ENCODE measurements around the gene KLKB1. TPM values are rescaled to one million over a fixed set of nuclear protein-coding genes. Genes with fewer than 3 reads are reported as not detected.

The KLKB1 gene
- total RNA-seq: not detected in 3 replicates

GRCh38 chr4:186227221-186227620 is at the start of gene KLKB1:
KLKB1 (plus strand) TSS chr4:186227507; CDS start chr4:186228196, 689 bp downstream.
- peaks cover 37% of the 10 kb centered on the region for H3K9me3 Mint-ChIP-seq
- TF ChIP-seq CTCF (IDR thresholded peaks at IDR 0.05; ENCODE audit: unreplicated experiment): no peak
- no peak for DNase-seq (ENCODE audit: low spot score in 2 of 2, unreplicated experiment in 2 of 2)
- peaks cover 12% of the 10 kb centered on the region for H3K4me1 Mint-ChIP-seq
- no peak within 1 kb of the TSS for H3K4me3 Mint-ChIP-seq
- H3K27ac Mint-ChIP-seq: peak within 1 kb of the TSS; percentile 71
- H3K27me3 Mint-ChIP-seq (ENCODE audit: low read depth): peaks cover 5% of the 10 kb centered on the region
- peaks cover 21% of the 10 kb centered on the region for H3K36me3 Mint-ChIP-seq

GRCh38 chr4:186188107-186188506 is 39.2 kb upstream of the KLKB1 start:
- no peak for DNase-seq (ENCODE audit: low spot score in 2 of 2, unreplicated experiment in 2 of 2)
- H3K27me3 Mint-ChIP-seq (ENCODE audit: low read depth): peaks cover 13% of the 10 kb centered on the region
- TF ChIP-seq CTCF (IDR thresholded peaks at IDR 0.05; ENCODE audit: unreplicated experiment): no peak
- H3K36me3 Mint-ChIP-seq: peaks cover 2% of the 10 kb centered on the region
- H3K27ac Mint-ChIP-seq: no peak overlapping the region
- no peak overlapping the region for H3K4me3 Mint-ChIP-seq
- H3K4me1 Mint-ChIP-seq: peaks cover 24% of the 10 kb centered on the region
- H3K9me3 Mint-ChIP-seq: peaks cover 15% of the 10 kb centered on the region

- Mint-ChIP-seq H3K36me3 (peaks cover 1% of the 10 kb centered on the region), H3K4me1 (peaks cover 25% of the 10 kb centered on the region), H3K27me3 (ENCODE audit: low read depth) (peaks cover 9% of the 10 kb centered on the region), H3K27ac (peak overlapping the region; percentile 56), H3K4me3 (peak overlapping the region; percentile 85), H3K9me3 (peaks cover 6% of the 10 kb centered on the region)
- no peak for TF ChIP-seq CTCF (IDR thresholded peaks at IDR 0.05; ENCODE audit: unreplicated experiment)
- no peak for DNase-seq (ENCODE audit: low spot score in 2 of 2, unreplicated experiment in 2 of 2)
Measured at GRCh38 chr4:186189656-186190055, 37.7 kb upstream of the KLKB1 start.

GRCh38 chr4:186190581-186191199 is 36.6 kb upstream of the KLKB1 start:
- H3K4me1 Mint-ChIP-seq: peaks cover 25% of the 10 kb centered on the region
- H3K36me3 Mint-ChIP-seq: peaks cover 4% of the 10 kb centered on the region
- no peaks in the 10 kb centered on the region for H3K9me3 Mint-ChIP-seq
- no peak for TF ChIP-seq CTCF (IDR thresholded peaks at IDR 0.05; ENCODE audit: unreplicated experiment)
- H3K27ac Mint-ChIP-seq: peak overlapping the region; percentile 86
- H3K4me3 Mint-ChIP-seq: peak overlapping the region; percentile 85
- peak; percentile 43 to 47 for DNase-seq (ENCODE audit: low spot score in 2 of 2, unreplicated experiment in 2 of 2)
- H3K27me3 Mint-ChIP-seq (ENCODE audit: low read depth): peaks cover 7% of the 10 kb centered on the region

- peaks cover 8% of the 10 kb centered on the region for H3K36me3 Mint-ChIP-seq
- peak within 1 kb of the TSS; percentile 85 for H3K4me3 Mint-ChIP-seq
- peaks cover 7% of the 10 kb centered on the region for H3K27me3 Mint-ChIP-seq (ENCODE audit: low read depth)
- TF ChIP-seq CTCF (IDR thresholded peaks at IDR 0.05; ENCODE audit: unreplicated experiment): no peak
- peak within 1 kb of the TSS; percentile 86 for H3K27ac Mint-ChIP-seq
- no peaks in the 10 kb centered on the region for H3K9me3 Mint-ChIP-seq
- H3K4me1 Mint-ChIP-seq: peaks cover 25% of the 10 kb centered on the region
- peak in 1 of 2 experiments; percentile 73 for DNase-seq (ENCODE audit: low spot score in 2 of 2, unreplicated experiment in 2 of 2)
Measured at GRCh38 chr4:186191200-186192065, 35.9 kb upstream of the KLKB1 start, which contains the start of gene CYP4V2. CYP4V2 (plus strand) TSS chr4:186191567; CDS start chr4:186191824, 257 bp downstream.

Data from mesothelial cell of epicardium (in vitro differentiated cells).